Measurements from ENCODE around the gene KRTAP12-4.

- TF ChIP-seq CTCF (IDR thresholded peaks at IDR 0.05; ENCODE audit: extremely low read depth in 1 of 2, insufficient read depth in 1 of 2, low read depth in 1 of 2, low read length in 2 of 2) (no peak), POLR2A (IDR thresholded peaks at IDR 0.05; ENCODE audit: low read depth, low read length) (no peak), JUN (IDR thresholded peaks at IDR 0.05; ENCODE audit: borderline replicate concordance, insufficient read depth, insufficient read length, low read depth) (no peak), MYC (IDR thresholded peaks at IDR 0.05; ENCODE audit: low read depth, low read length) (no peak), MAX (IDR thresholded peaks at IDR 0.05; ENCODE audit: insufficient read depth, insufficient read length) (no peak), EZH2 (IDR thresholded peaks at IDR 0.05; ENCODE audit: borderline replicate concordance, low read depth, low read length, severe bottlenecking) (no peak), POLR2AphosphoS5 (IDR thresholded peaks at IDR 0.05; ENCODE audit: insufficient read depth, low read depth, low read length) (no peak), FOS (IDR thresholded peaks at IDR 0.05; ENCODE audit: borderline replicate concordance, insufficient read depth, low read length) (no peak)
Observed at GRCh38 chr21:44630440-44630839, 24.0 kb downstream of the KRTAP12-4 start.
